HG02623 (cell line): Measurements from ENCODE around the gene ZBTB11.
"Not testable (repeated sequence)": the region's sequence is repeated elsewhere in the genome, so short reads cannot be mapped to it uniquely, and the experiment has no call there.

Source experiments
- ATAC-seq: cut with Tn5 transposase; IDR thresholded peaks from one replicate; pipeline ENCODE4 v1.9.1; 2021; ENCODE audit warnings: moderate library complexity; ENCODE audit not compliant: unreplicated experiment

The ZBTB11 gene

GRCh38 chr3:101646726-101647125 is 30.2 kb downstream of the ZBTB11 start:
- no peak for ATAC-seq

DNA sequence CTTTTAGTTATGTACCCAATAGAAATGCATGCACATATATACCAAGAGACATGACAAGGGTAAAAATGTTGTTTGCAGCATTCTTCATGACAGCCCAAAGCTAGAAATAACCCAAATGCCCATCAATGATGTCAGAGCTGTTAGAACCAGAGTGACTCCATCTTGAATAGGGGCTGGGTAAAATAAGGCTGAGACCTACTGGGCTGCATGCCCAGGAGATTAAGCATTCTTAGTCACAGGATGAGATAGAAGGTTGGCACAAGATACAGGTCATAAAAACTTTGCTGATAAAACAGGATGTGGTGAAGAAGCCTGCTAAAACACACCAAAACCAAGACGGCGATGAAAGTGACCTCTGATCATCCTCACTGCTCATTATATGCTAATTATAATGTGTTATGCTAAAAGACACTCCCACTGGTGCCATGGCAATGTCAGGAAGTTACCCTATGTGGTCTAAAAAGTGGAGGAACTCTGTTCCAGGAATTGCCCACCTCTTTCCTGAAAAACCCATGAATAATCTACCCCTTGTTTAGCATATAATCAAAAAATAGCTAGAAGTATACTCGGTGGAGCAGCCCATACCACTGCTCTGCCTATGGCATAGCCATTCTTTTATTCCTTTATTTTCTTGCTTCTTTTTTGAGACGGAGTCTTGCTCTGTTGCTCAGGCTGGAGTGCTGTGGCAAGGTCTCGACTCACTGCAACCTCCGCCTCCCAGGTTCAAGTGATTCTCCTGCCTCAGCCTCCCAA is 32.9 kb downstream of the ZBTB11 start:
- no peak for ATAC-seq

GRCh38 chr3:101643009-101643844 is 33.7 kb downstream of the ZBTB11 start:
- ATAC-seq = no peak

- ATAC-seq = no peak
Observed at GRCh38 chr3:101642441-101642840, 34.5 kb downstream of the ZBTB11 start.

- not testable (repeated sequence) for ATAC-seq
Observed at GRCh38 chr3:101641397-101642115, 35.4 kb downstream of the ZBTB11 start.

GRCh38 chr3:101640256-101640655 is 36.7 kb downstream of the ZBTB11 start:
- ATAC-seq = no peak

- ATAC-seq = no peak
Observed at GRCh38 chr3:101639280-101639963, 37.5 kb downstream of the ZBTB11 start.

DNA sequence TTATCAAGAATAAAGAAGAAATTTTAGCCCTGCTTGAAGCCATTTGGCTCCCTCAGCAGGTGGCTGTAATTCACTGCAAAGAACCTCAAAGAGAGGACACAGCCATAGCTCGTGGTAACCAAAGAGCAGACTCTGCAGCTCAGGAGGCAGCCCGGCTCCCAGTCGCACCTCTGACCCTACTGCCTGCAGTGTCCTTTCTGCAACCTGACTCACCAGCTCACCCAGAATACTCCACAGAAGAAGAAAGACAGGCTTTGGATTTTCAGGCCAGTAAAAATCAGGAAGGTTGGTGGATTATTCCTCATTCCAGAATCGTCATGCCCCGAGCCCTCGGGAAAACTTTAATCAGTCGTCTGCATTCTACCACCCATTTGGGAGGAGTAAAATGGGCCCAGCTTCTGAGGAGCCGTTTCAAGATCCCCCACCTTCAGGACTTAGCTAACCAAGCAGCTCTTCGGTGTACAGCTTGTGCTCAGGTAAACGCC is 38.6 kb downstream of the ZBTB11 start:
- no peak for ATAC-seq

DNA sequence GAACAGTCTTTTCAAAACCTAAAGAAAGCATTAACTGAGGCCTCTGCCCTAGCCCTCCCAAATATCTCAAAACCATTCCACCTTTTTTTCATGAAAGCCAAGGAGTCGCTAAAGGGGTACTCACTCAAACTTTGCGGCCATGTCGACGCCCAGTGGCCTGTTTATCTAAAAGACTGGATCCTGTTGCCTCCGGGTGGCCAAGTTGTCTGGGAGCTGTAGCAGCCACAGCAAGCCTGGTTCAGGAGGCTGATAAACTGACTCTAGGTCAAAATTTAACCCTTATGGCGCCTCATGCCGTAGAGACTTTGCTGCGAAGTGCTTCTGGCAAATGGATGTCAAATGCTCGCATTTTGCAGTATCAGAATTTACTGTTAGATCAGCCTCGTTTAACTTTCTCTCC is 39.5 kb downstream of the ZBTB11 start:
- no peak for ATAC-seq

DNA sequence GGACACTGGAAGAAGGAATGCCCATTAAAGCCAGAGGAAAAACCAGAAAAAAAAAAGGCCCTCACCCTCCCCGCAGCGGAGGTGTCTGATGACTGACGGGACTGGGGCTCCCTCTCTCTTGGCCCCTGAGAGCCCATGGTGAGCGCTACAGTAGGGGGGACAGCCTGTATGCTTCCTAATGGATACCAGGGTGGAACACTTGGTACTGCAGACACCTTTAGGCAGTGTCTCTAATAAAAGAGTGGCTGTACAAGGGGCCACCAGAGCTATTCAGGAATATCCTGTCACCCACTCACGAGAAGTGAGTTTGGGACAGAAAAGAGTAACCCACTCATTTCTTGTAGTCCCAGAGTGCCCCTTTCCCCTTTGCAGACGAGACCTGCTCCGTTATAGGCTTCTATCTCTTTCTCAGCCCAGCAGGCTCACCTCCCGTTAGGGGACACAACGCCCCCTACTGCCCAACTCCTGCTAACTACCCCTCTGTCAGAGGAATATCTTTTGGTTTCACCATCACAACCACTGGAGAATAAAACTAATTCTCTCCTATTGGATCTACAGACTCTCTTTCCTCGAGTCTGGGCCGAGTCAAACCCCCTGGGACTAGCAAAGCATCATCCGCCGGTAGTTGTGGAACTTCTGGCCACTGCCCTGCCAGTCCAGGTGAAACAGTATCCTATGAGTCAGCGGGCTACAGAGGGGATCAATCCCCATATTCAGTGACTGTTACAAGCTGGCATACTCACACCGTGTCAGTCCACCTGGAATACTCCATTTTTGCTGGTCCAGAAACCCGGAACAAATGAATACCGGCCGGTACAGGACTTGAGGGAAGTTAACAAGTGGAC is 40.8 kb downstream of the ZBTB11 start:
- ATAC-seq = peak; percentile 93

DNA sequence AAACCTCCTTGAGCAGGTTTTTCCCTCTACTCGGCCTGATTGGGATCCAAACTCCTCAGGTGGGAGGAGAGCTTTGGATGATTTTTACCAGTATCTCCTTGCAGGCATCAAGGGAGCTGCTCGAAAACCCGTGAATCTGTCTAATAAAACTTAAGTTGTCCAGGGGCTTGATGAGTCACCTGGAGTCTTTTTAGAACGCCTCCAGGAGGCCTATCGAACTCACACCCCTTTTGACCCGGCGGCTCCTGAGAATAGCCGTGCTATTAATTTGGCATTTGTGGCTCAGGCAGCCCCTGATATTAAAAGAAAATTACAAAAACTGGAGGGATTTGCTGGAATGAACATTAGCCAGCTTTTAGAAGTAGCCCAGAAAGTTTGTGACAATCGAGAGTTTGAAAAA is 41.6 kb downstream of the ZBTB11 start:
- no peak for ATAC-seq

DNA sequence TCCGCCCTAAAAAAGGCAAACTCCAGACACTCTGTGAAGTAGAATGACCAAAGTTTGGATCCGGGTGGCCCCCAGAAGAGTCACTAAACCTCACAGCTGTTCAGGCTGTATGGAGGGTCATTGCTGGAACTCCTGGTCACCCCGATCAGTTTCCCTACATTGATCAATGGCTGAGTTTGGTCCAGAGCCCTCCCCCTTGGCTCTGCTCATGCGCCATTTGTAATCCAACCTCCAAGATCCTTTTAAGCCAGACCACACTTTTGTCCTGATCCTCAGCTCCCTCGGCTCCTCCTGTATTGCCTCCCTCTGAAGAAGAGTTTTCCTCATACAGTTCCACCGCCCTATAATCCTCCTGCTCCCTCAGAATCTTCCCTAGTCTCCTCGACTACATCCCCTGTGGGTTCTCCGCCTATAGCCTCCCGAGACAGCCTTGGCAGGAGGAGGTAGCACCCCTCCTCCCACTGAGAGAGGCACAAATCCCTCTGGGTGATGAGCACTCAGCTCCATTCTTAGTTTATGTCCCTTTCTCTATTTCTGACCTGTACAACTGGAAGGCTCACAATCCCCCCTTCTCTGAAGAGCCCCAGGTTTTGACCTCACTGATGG is 42.2 kb downstream of the ZBTB11 start:
- no peak for ATAC-seq

GRCh38 chr3:101633186-101633585 is 43.7 kb downstream of the ZBTB11 start:
- no peak for ATAC-seq

DNA sequence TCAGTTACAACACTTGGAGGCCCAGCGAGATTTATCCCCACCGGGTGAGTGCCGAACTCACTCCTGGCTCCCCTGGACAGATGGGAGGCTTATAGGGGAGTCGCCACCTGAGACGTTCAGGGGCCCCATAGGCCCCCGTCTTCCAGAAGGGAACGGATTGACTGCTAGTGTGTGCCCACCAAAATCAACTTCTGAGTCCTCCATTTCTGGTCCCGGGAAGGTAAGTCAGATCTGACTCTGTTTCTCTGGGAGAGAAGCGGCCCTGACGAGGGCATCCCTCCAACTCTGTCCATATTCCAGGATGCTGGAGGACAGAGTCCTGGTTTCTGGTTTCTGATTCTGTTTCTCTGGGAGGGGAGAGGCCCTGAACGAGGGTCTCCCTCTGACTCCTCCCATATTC is 44.3 kb downstream of the ZBTB11 start:
- no peak for ATAC-seq

DNA sequence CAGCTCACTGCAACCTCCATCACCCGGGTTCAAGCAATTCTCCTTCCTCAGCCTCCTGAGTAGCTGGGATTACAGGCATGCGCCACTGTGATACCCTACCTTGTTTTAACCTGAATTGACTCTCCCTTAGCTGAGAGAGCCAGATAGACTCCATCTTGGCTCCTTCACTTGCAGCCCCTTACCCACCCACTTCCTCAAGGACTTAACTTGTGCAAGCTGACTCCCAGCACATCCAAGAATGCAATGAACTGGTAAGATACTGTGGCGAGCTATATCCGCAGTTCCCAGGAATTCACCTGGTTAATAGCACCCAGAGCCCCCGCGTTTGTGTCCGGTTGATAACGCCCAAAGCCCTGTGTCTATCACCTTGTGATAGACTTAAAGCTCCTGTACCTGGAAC is 45.0 kb downstream of the ZBTB11 start:
- ATAC-seq = not testable (repeated sequence)

DNA sequence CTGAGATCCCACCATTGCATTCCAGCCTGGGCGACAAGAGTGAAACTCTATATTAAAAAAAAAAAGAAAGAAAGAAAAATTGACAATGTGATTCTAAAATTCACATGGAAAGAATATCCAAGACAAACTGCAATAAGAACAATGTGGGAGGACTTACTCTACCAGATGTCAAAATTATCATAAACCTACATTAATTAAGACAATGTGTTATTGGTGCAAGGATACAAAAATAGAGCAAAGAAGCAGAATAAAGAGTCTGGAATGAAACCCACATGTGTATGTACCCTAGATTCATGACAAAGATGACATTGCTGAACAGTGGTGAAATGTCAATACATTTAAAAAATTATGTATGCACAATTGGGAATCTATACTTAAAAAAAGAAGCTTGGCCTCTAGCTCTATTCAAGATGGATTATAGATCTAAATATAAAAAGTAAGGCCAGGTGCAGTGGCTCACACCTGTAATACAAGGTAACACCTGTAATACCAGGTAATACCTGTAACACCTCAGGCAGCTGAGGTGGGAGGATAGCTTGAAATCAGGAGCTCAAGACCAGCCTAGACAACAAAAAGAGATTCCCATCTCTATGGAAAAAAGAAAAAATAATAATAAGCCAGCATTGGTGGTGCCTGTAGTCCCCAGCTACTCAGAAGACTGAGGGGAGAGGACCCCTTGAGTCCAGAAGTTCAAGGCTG is 45.7 kb downstream of the ZBTB11 start:
- no peak for ATAC-seq

DNA sequence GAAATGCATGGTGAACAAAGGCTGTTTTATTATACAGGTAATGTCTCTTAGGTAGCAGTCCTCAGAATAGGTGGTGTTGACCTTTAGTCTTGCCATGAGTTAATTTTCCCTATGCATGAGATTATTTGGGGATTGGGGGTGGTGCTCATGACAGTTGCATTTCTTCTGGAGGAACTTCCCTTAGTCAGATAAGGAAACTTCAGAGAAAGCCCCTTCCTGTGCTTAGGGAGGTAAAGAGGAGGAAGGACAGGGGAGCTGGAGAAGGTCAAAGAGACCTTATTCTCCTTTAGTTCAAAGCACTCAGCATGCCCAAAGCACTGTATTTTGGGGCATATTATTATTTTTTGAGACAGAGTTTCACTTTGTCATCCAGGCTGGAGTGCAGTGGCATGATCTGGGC is 47.7 kb downstream of the ZBTB11 start:
- no peak for ATAC-seq

DNA sequence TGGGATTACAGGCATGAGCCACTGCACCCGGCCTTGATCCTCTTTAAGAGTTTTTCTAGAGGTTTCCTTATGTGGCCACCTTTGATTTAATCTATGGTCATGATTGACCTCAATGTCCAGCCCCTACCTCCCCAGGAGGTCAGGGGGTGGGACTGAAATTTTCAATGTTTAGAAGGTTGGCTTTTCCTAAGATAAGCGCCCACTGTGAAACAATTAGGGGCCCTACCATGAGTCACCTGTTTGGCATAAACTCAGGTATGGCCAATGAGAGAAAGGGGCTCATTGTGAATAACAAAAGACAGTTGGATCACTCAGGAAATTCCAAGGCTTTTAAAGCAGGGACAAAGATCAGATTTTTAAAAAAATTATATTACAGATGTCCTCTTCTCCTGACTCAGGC is 51.1 kb downstream of the ZBTB11 start:
- no peak for ATAC-seq

DNA sequence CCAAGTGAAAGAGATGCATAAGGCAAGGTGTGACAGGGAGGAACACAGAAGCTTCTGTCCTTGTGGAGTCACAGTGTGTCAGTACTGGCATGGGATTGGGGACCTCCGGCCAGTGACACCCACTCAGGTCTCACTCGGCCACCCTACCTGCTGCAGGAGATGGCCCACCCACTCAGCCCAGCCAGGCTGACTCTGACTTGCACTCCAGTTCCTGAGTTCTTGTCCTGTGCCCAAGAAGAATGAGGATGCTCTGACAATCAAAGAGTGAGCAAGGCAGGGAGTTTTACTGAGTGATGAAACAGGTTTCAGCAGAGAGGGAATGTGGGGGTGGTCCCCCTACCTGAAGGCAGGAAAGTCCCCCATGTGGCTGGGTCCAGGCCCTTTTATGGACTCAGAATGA is 52.1 kb downstream of the ZBTB11 start:
- no peak for ATAC-seq
